Left lung (tissue), 10 donors: ENCODE measurements around the gene MDM4. TPM values are rescaled to one million over a fixed set of nuclear protein-coding genes. Genes with fewer than 3 reads are reported as not detected.
"Not testable (repeated sequence)": the region's sequence is repeated elsewhere in the genome, so short reads cannot be mapped to it uniquely, and the experiment has no call there.

Experiments used
- ATAC-seq: fragments of 200-7000 bp; cut with Tn5 transposase; one replicate; pipeline ENCODE4 v1.9.1; 2020; ENCODE audit warnings: moderate library complexity
- DNase-seq, 4 donors: peaks; one replicate each; pipeline ENCODE4 v3.0.0-alpha.2; 2013 to 2020
- H3K27ac ChIP-seq, 2 donors: fragments of 200-600 bp; sonication (generic) in 1 of 2; one replicate each; pipeline versions ENCODE4 v1.5.0 to v1.8.0; 2020 to 2021
- H3K27me3 ChIP-seq, 2 donors: fragments of 200-600 bp; sonication (generic) in 1 of 2; one replicate each; pipeline versions ENCODE4 v1.5.0 to v1.8.0; 2020 to 2021
- H3K36me3 ChIP-seq, 2 donors: fragments of 200-600 bp; sonication (generic) in 1 of 2; one replicate each; pipeline versions ENCODE4 v1.5.0 to v1.8.0; 2020 to 2021
- H3K4me1 ChIP-seq, 2 donors: fragments of 200-600 bp; one replicate each; pipeline ENCODE4 v1.8.0; 2021
- H3K4me3 ChIP-seq, 2 donors: fragments of 200-600 bp; sonication (generic) in 1 of 2; one replicate each; pipeline versions ENCODE4 v1.5.0 to v1.8.0; 2020 to 2021; ENCODE audit warnings: mild to moderate bottlenecking in 1 of 2
- H3K9me3 ChIP-seq, 2 donors: fragments of 200-600 bp; sonication (generic) in 1 of 2; one replicate each; pipeline versions ENCODE4 v1.5.0 to v1.8.0; 2020 to 2021
- intact Hi-C, 2 donors: fragments of 100-400 bp; cut with DNase I; formaldehyde crosslinking; loops; one replicate each; pipeline versions ENCODE4 v1.11.2 to v1.14.2; 2022
- polyA plus RNA-seq, 6 donors: library from polyadenylated mRNA; unstranded; fragments of 120-200 nt; gene quantifications; one replicate each; pipeline ENCODE4 v1.2.1, GENCODE V29; 2013; ENCODE audit not compliant: insufficient read length in 6 of 6
- total RNA-seq, 2 donors: library from RNA; stranded (reverse); fragmentation: NEBNext Ultra II Directional; extraction: Animal tissue kit (Norgen Biotek cat#: 25700); gene quantifications; one replicate each; pipeline ENCODE4 v1.2.1, GENCODE V29; 2021
- TF ChIP-seq, protein P1 (sequence below), 2 donors: fragments of 200-600 bp; sonication (generic) in 1 of 2; IDR thresholded peaks; one replicate each; pipeline versions ENCODE4 v1.5.0 to v1.8.0; 2021; ENCODE audit warnings: antibody characterized with exemption in 2 of 2
- donor health status: DM: no; HTN: yes; CAD: no.
- donor health status: DM: no; HTN: no; CAD: no.

MDM4 gene
- total and polyA plus RNA-seq, 8 donors = 46.7 to 93.0 (median 77.9) TPM

GRCh38 chr1:204568576-204569315, 52.5 kb downstream of the MDM4 start:
- Histone ChIP-seq H3K9me3 (no peaks in the 10 kb centered on the region), H3K27ac (no peak overlapping the region), H3K27me3 (no peaks in the 10 kb centered on the region), H3K4me1 (no peaks in the 10 kb centered on the region), H3K4me3 (no peak overlapping the region), H3K36me3 (peaks cover 0 to 42% of the 10 kb centered on the region in 2 donors)
- intact Hi-C loops = loop anchor here in 1 of 2 donors (5.0 kb wide), 1 partner anchor 239 kb away; no protein-coding TSS in a partner anchor
- ATAC-seq (no peak), DNase-seq (no peak)
- TF ChIP-seq, protein P1, sequence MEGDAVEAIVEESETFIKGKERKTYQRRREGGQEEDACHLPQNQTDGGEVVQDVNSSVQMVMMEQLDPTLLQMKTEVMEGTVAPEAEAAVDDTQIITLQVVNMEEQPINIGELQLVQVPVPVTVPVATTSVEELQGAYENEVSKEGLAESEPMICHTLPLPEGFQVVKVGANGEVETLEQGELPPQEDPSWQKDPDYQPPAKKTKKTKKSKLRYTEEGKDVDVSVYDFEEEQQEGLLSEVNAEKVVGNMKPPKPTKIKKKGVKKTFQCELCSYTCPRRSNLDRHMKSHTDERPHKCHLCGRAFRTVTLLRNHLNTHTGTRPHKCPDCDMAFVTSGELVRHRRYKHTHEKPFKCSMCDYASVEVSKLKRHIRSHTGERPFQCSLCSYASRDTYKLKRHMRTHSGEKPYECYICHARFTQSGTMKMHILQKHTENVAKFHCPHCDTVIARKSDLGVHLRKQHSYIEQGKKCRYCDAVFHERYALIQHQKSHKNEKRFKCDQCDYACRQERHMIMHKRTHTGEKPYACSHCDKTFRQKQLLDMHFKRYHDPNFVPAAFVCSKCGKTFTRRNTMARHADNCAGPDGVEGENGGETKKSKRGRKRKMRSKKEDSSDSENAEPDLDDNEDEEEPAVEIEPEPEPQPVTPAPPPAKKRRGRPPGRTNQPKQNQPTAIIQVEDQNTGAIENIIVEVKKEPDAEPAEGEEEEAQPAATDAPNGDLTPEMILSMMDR (IDR thresholded peaks at IDR 0.05) = no peak

- Histone ChIP-seq H3K9me3 (no peaks in the 10 kb centered on the region), H3K36me3 (peaks cover 0 to 45% of the 10 kb centered on the region in 2 donors), H3K4me3 (no peak overlapping the region), H3K4me1 (no peaks in the 10 kb centered on the region), H3K27me3 (no peaks in the 10 kb centered on the region), H3K27ac (no peak overlapping the region)
- TF ChIP-seq, protein P1 (IDR thresholded peaks at IDR 0.05) = no peak
- ATAC-seq = no peak
- no peak for DNase-seq
- intact Hi-C loops = loop anchor here in 1 of 2 donors (5.0 kb wide), 1 partner anchor 238 kb away; no protein-coding TSS in a partner anchor
Measured at GRCh38 chr1:204569478-204569877, 53.3 kb downstream of the MDM4 start.

- H3K9me3 ChIP-seq, H3K27me3 ChIP-seq, ATAC-seq, H3K27ac ChIP-seq, H3K4me3 ChIP-seq, DNase-seq, H3K4me1 ChIP-seq: not testable (repeated sequence)
- peaks cover 0 to 45% of the 10 kb centered on the region in 2 donors for H3K36me3 ChIP-seq
- intact Hi-C loops = loop anchor here in 1 of 2 donors (10.0 kb wide), 1 partner anchor 195 kb away; no protein-coding TSS in a partner anchor
Measured at GRCh38 chr1:204570021-204570420, 53.8 kb downstream of the MDM4 start.

DNA sequence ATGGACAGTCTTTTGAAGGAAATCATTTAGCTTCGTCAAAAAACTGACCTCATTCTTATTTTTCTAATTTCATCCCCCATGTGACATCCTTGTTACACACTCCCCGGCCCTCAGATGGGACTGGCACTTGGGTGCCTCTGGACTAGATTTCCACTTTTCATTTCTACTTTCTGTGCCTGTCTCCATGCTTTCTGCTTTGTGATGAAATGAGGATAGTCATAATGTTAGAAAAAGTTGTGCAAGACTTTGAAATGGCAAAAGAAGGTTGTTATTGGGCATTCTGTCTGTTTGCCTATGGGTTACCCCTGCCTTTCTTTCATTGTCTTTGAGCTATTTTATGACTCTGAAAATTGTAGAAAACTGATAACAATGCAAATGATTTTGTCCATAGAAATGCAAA, 54.9 kb downstream of the MDM4 start:
- no peak for ATAC-seq
- no peaks in the 10 kb centered on the region for H3K9me3 ChIP-seq
- H3K4me1 ChIP-seq = no peaks in the 10 kb centered on the region
- no peak overlapping the region for H3K27ac ChIP-seq
- no peaks in the 10 kb centered on the region for H3K27me3 ChIP-seq
- DNase-seq = no peak
- H3K36me3 ChIP-seq = peaks cover 0 to 45% of the 10 kb centered on the region in 2 donors
- TF ChIP-seq, protein P1 (IDR thresholded peaks at IDR 0.05) = no peak
- intact Hi-C loops = loop anchor here in 1 of 2 donors (10.0 kb wide), 1 partner anchor 194 kb away; no protein-coding TSS in a partner anchor
- no peak overlapping the region for H3K4me3 ChIP-seq

DNA sequence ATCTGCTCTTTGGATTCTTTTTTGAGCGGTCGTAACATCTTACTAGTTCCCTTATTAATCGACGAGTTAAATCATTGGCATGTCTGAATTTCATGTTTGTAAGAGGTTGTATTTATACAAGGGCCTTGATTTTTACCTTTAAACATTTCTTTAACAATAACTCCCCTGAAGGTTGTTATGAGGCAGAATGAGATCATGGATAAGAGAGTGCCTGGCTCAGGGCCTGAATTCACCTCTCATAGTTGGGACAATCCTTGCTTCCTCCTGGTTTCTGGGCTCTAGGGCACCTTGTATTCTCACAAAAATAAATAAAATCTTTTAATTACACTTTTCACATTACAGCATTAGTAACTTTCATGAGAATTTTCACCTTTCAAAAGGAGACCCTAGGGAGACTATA, 55.4 kb downstream of the MDM4 start:
- TF ChIP-seq, protein P1 (IDR thresholded peaks at IDR 0.05) = no peak
- H3K4me3 ChIP-seq = no peak overlapping the region
- H3K27ac ChIP-seq = no peak overlapping the region
- ATAC-seq (no peak), DNase-seq (no peak)
- intact Hi-C loops = loop anchor here in 1 of 2 donors (10.0 kb wide), 1 partner anchor 193 kb away; no protein-coding TSS in a partner anchor
- H3K36me3 ChIP-seq = peaks cover 0 to 45% of the 10 kb centered on the region in 2 donors
- no peaks in the 10 kb centered on the region for H3K9me3 ChIP-seq
- no peaks in the 10 kb centered on the region for H3K27me3 ChIP-seq
- no peaks in the 10 kb centered on the region for H3K4me1 ChIP-seq
